ENCODE data around the gene SMAD3.

The SMAD3 gene

GRCh38 chr15:67167091-67167490 lies 101.7 kb downstream of the SMAD3 start:
- DNase-seq = no peak

DNA sequence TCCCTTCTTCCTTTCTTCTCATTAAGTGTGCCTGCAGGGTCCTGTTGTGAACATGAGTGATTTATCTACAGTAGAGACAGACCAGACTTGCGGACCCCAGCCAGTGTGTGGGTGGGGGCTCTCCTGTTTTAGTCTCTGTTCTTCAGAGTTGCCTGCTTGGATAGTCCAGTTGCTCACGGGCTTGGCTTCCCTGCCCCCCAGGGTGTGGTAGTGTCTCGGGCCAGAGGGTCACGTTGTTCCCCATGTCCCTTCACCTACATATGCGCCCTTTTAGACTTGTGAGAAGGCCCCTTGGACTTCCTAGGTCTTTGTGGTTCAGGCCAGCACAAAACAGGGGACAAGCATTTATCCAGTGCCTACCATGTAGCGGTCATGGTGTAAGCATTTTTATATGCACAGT lies 103.3 kb downstream of the SMAD3 start:
- no peak for DNase-seq

GRCh38 chr15:67170143-67170925 lies 104.9 kb downstream of the SMAD3 start:
- DNase-seq = no peak

DNA sequence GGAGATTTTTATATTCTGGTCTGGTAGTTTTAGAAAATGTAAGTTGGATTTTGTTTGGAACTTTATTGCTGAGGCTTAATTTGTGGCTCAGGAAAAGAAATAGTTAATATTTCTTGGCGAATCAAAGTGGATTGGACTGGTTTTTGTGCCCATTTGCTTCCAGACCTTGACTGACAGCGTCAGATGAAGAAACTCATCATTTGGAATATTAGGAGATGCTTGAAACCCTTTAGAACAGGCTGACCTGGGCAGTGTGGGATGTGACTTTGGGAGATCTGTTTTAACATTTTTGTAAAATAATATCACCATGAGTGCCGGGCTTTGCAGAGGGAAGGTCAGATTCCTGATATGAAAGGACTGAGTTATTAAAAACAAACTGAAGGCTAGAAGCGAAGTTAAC lies 106.1 kb downstream of the SMAD3 start:
- DNase-seq = no peak

GRCh38 chr15:67172172-67172571 lies 106.8 kb downstream of the SMAD3 start:
- DNase-seq = peak; percentile 37 to 55

DNA sequence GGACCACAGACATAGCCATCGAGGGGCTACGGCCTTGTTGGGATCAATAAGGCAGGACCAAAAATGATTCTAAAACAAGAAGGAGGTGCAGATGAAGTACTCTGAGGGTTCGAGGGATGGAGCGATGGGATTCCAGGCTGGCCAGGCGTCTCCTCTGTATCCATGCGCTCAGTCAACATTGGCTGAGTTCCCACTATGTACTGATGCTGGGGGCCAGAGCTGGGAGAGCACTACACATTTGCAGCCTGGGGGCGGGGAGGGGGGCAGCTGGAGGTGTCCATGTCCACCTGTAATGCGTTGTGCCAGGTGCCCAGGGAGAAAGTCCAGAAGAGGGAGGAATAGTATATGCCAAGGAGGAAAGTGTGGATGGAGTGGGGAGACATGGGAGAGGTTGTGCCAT lies 107.6 kb downstream of the SMAD3 start:
- DNase-seq = no peak

- DNase-seq = no peak
Observed at GRCh38 chr15:67173786-67174185, 108.4 kb downstream of the SMAD3 start.

- no peak for DNase-seq
Observed at GRCh38 chr15:67174446-67174845, 109.0 kb downstream of the SMAD3 start.

DNA sequence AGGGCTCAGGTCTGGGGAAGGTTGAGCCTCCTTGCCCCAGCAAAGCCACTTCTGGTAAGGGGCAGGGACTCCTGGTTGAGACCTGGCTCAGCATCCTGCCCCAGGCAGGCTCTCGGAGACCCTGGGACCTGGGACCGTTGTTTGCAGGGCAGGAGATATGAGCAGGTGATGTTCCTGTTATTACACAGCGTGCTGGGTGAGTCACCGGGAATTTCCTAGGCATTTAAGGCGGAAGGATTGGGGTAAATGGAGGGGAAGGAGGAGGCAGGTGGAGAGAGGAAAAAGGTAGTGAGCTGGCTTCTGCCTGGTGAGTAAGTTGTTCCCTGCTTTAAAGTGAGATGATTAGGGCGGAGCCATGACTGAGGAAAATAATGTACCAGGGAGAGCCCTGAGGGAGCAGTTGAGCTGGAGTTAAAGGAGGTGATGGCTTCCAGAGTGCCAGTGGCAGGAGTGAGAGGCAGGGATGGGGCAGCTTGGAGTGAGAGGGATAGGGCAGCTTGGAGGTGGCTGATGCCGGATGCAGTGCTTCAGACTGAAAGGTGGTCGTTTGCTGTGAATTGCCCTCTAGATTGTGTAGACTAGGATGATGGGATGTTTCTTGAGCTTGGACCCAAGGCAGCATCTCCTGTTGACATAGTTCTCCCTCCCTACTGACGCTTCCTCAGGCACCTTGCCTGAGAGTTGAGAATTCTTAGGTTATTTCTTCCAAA lies 109.6 kb downstream of the SMAD3 start:
- peak; percentile 48 to 67 for DNase-seq

DNA sequence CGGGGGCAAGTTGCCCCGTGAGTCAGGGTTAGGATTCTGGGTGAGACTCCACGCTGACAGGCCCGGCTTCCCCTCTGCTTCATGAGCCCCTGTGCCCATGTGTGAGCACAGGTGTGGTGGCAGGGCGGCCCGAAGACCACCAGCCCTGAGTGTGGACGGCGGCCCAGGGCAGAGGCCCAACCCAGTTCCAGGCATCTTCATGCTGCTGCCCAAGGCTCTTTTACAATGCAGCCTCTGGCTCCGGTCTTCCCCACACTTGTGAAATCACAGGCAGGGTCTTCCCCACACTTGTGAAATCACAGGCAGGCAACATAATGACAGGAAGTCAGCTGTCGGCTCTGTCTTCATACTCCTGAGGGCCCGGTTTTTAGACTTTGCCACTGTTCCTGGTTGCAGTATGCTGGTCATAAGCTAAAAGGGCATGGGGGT lies 110.3 kb downstream of the SMAD3 start:
- peak; percentile 41 to 59 for DNase-seq

DNA sequence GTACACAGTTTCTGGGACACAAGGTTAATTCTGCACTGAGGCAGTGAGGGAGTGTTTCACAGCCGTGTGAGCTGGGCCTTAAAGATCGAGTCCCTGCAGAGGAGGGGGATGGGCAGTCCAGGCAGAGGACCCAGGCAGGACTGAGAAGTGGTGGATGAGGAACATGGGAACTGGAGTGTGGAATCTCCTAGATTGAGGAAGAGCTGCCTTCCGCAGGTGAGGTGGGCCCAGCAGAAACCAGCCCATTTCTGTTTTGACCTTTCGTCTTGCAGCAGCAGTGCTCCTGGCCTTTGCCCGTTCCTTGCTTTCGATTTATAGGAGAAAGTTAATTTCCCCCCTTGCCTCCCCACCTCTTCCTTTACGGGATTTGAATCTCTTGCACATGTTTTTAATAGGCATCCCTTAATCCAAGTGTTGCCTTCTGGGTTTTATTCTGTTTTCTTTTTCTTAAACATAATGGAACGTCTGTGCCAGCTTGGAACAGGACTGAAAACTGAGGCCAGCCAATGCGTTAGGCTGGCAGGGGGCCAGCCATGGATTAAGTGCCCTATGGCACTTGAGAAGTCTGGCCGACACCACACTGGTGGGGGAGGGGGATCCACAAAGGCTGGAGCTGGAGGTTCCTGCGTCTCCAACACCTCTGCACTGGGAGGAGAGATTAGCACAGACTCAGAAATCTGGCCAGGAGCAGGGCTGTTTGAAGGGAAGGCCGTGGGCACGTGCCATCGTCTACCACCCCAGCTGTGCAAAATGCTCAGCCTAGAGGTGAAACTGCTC lies 111.0 kb downstream of the SMAD3 start:
- no peak for DNase-seq

- no peak for DNase-seq
Observed at GRCh38 chr15:67177752-67178151, 112.3 kb downstream of the SMAD3 start.

- no peak for DNase-seq
Observed at GRCh38 chr15:67178569-67179210, 113.3 kb downstream of the SMAD3 start.

DNA sequence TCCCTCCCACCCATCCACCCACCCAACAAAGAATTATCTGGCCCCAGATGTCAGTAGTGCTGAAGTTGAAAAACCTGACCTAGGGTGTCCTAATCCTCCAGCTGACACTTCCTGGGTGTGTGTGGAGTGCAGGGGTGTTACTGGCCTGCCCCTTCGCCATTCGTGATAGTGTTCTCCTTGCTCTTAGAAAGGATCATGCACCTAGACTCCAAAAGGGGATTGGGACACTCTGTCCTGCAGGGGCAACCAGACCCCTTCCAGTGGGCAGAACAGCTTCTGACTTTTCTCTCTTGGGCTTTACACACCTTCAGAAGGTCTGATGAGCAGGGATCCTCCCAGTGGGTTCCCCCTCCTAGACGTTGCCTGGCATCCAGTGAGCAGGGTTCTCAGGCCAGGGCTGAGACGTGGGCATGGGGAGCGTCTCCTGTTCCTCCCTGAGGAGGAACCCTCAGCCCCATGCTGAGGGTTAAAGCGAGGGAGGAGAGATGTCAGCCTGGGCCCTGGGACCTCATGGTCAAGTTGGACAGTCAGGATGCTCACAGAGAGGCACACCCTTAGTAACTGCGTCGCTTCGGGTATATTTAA lies 114.1 kb downstream of the SMAD3 start:
- no peak for DNase-seq

GRCh38 chr15:67180035-67180434 lies 114.6 kb downstream of the SMAD3 start:
- no peak for DNase-seq

DNA sequence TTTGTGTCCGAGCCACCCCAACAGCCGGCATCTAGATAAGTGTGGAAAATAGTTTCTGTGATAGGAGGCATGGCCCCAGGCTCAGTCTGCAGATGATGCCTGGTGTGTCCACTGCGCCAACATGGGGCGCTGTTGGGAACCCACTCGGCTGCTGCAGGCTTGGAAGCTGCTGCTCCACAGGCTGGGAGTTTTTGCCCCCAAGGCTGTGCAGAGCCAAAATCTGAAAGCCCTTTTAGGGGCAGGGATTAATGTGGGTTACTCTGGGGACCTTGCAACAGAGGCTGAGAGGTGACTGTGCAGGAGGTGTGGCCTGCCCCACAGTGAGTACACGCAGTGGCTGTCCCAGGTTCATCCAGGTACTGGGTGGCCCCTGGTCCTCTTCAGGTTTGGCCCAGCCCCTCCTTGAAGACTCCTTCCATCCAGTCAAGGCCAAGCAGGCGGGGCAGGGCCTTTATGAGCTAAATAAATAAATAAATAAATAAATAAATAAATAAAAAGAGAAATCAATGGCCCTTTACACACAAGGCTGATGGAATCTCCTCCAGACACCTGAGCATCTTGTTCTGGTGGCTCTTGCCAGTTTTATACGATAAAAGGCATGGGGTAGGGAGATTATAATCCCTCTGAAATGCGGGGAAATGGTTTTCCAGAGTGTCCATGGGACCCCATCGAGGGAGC lies 115.3 kb downstream of the SMAD3 start:
- no peak for DNase-seq

GRCh38 chr15:67181221-67181639 lies 115.8 kb downstream of the SMAD3 start:
- DNase-seq = no peak

GRCh38 chr15:67183443-67184169 lies 118.2 kb downstream of the SMAD3 start:
- peak in 1 of 2 experiments; percentile 1 for DNase-seq

DNA sequence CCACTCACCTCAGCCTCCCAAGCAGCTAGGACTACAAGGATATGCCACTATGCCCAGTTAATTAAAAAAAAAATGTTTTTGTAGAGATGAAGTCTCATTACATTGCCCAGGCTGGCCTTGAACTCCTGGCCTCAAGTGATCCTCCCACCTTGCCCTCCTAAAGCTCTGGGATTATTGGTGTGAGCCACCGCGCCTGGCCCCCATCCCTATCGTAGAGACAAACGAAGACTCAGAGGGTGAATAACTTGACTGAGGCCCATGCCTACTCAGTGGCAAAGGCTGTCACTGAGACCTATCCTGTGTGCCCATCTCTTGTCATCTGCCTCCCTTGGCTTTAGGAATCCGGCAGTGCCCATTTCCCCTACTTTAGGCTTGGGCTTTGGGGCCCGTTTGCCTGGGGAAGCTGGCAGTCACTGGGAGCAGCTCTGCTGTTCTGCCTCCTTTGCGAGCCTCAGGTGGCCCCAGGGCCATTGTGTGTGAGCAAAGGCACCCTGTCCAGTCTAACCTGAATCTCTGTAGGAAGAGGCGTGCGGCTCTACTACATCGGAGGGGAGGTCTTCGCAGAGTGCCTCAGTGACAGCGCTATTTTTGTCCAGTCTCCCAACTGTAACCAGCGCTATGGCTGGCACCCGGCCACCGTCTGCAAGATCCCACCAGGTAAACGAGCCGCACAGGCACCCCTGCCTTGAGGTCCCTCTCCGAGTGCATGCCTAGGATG lies 119.0 kb downstream of the SMAD3 start:
- DNase-seq = no peak

GRCh38 chr15:67185051-67185450 lies 119.6 kb downstream of the SMAD3 start:
- no peak for DNase-seq

Data from activated CD4-positive, alpha-beta T cell treated with anti-CD3 and anti-CD28 coated beads, Interleukin-2, amount 50 U/mL, for 48 hours (primary cell).